ENCODE results near the gene GULP1. TPM values are rescaled to one million over a fixed set of nuclear protein-coding genes. Genes with fewer than 3 reads are reported as not detected.

GULP1 gene
- total and polyA plus RNA-seq, 2 of the 13 experiments (the other 11 are each of a cell fraction or from before 2014, with no cell fraction given): 0.15 TPM; not detected in 1

DNA sequence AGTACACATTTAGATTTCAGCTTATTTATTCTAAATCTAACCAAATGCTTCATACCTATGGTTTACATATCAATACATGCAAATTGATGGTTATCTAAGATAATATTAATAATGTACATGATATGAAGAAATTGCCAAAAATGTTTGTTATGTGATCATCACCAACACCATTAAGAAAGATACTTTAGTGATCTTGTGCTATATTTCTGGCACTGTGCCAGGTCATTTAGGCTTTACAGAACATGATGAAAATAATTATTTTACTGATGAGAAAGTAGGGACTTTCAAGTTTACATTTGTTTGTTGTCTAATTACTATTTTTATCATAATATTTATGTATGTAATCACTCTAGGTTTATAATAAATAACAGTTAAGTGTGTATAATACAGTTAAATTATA lies 158.3 kb downstream of the GULP1 start:
- no peaks in the 10 kb centered on the region for H3K9me3 ChIP-seq (ENCODE audit: low read length)
- TF ChIP-seq LCORL (IDR thresholded peaks at IDR 0.05) (peak; percentile 95), LCORL (CRISPR knock-in tag; IDR thresholded peaks at IDR 0.05) (no peak), GLMP (CRISPR knock-in tag; IDR thresholded peaks at IDR 0.05; ENCODE audit: borderline replicate concordance) (no peak)
- no peak overlapping the region for H3K27ac ChIP-seq (ENCODE audit: extremely low read length, insufficient read depth, low read length)
- in situ Hi-C loops (cut with HindIII; ENCODE audit: extremely low pct_ligation_motif_present, low pct_unique_long_range_greater_than_20kb): no loop called here
- no peak overlapping the region for H3K4me2 ChIP-seq (ENCODE audit: low read depth, low read length)
- H3K4me3 ChIP-seq (replicated peaks in 1 of 3; ENCODE audit: insufficient read depth in 1 of 3, low read depth in 2 of 3, low read length in 3 of 3): no peak overlapping the region
- ChIA-PET CTCF (ENCODE audit: low intra/inter-chr PET ratio, low total read pairs) (no interaction called here), POLR2A (no interaction called here)
- intact Hi-C loops (cut with micrococcal nuclease; ENCODE audit: unreplicated experiment): loop anchor here (10.0 kb wide), 1 partner anchor 1585 kb away; no protein-coding TSS in a partner anchor
- H3K27me3 ChIP-seq (ENCODE audit: control insufficient read depth in 1 of 2, insufficient read depth in 2 of 2, low read length in 2 of 2): no peaks in the 10 kb centered on the region; a peak in 1 of 5 replicates
- H2AFZ ChIP-seq (ENCODE audit: low read length): no peak overlapping the region
- H3K36me3 ChIP-seq (replicated peaks in 1 of 2; ENCODE audit: control insufficient read depth in 1 of 2, insufficient read depth in 2 of 2, low read length in 2 of 2): no peaks in the 10 kb centered on the region
- FAIRE-seq (no peak), DNase-seq (ENCODE audit: low spot score) (no peak), ATAC-seq (no peak)
- H3K79me2 ChIP-seq (ENCODE audit: insufficient read depth, low read length): no peaks in the 10 kb centered on the region
- no TSS peak for BruUV-seq (replicated peaks)
- H3K4me1 ChIP-seq (ENCODE audit: insufficient read depth, low read length): no peaks in the 10 kb centered on the region
- no peaks in the 10 kb centered on the region for H4K20me1 ChIP-seq (ENCODE audit: insufficient read depth, low read length)
- H3K9ac ChIP-seq (ENCODE audit: insufficient read depth, low read depth, low read length): no peak overlapping the region

DNA sequence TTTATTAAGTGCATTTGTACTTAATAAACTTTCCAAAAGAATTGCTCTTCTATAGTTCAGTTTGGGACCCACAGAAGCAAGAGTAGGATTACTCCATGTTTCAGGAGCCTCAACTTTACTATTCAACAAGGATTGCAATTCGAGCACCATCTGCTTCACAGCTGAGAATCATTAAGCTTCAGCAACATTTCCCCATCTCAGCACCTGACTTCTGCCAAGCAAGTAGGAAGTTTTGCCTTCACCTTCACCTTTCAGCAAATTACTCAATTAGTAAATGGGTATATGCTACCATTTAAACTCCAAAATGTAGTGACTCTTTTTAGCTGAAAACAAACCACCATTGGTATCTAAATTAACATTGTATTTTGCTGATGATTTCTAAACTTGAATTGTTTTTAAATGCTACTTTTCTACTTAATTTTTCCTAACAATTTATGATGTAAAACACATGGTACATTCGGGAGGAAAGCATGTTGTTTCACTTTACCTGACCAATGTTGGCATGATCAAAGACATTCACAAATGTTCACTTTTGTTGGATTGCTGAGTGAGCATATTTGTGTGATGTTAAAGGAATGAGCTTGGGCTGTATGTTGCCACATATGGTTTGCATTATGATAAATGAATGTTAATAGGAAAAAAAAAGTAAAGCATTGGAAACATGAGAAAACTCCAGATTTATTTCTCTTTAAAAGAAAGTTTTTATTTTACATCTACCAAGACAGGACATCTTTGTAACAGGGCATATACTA lies 159.2 kb downstream of the GULP1 start:
- intact Hi-C loops (cut with micrococcal nuclease; ENCODE audit: unreplicated experiment): loop anchor here (10.0 kb wide), 1 partner anchor 1586 kb away; no protein-coding TSS in a partner anchor
- no peak overlapping the region for H2AFZ ChIP-seq (ENCODE audit: low read length)
- POLR2A ChIA-PET: no interaction called here

More for the DNA sequence above, 159.2 kb downstream of the GULP1 start:
- H4K20me1 ChIP-seq (ENCODE audit: insufficient read depth, low read length): no peaks in the 10 kb centered on the region
- H3K4me2 ChIP-seq (ENCODE audit: low read depth, low read length): no peak overlapping the region
- no peak for DNase-seq (ENCODE audit: low spot score)
- ATAC-seq: no peak
- H3K9ac ChIP-seq (ENCODE audit: insufficient read depth, low read depth, low read length): no peak overlapping the region
- no peaks in the 10 kb centered on the region; a peak in 1 of 5 replicates for H3K27me3 ChIP-seq (ENCODE audit: control insufficient read depth in 1 of 2, insufficient read depth in 2 of 2, low read length in 2 of 2)
- no peaks in the 10 kb centered on the region for H3K9me3 ChIP-seq (ENCODE audit: low read length)
- no peak overlapping the region for H3K27ac ChIP-seq (ENCODE audit: extremely low read length, insufficient read depth, low read length)
- TF ChIP-seq MAFF (IDR thresholded peaks at IDR 0.05; ENCODE audit: low read depth, low read length): peak; percentile 92
- no peak for TF ChIP-seq EED (CRISPR knock-in tag; IDR thresholded peaks at IDR 0.05)
- TF ChIP-seq MNT (IDR thresholded peaks at IDR 0.05): peak; percentile 65
- TF ChIP-seq MAFK (conservative IDR thresholded peaks at IDR 0.05 in 1 of 2, IDR thresholded peaks at IDR 0.05 in 1 of 2; ENCODE audit: low read length in 2 of 2): peak; percentile 93 to 94
- no peak for TF ChIP-seq KDM5B (CRISPR knock-in tag; IDR thresholded peaks at IDR 0.05; ENCODE audit: borderline replicate concordance)
- TF ChIP-seq REPIN1 (CRISPR knock-in tag; IDR thresholded peaks at IDR 0.05; ENCODE audit: borderline replicate concordance, low read depth): no peak
- TF ChIP-seq ZNF256 (CRISPR knock-in tag; conservative IDR thresholded peaks at IDR 0.05): no peak
- no peak for TF ChIP-seq AGO2 (optimal IDR thresholded peaks at IDR 0.05; ENCODE audit: low read depth, low read length)
- CTCF ChIA-PET (ENCODE audit: low intra/inter-chr PET ratio, low total read pairs): no interaction called here
- H3K36me3 ChIP-seq (replicated peaks in 1 of 2; ENCODE audit: control insufficient read depth in 1 of 2, insufficient read depth in 2 of 2, low read length in 2 of 2): no peaks in the 10 kb centered on the region
- no peak for FAIRE-seq
- no peak overlapping the region for H3K4me3 ChIP-seq (replicated peaks in 1 of 3; ENCODE audit: insufficient read depth in 1 of 3, low read depth in 2 of 3, low read length in 3 of 3)
- no TSS peak for BruUV-seq (replicated peaks)
- no peaks in the 10 kb centered on the region for H3K79me2 ChIP-seq (ENCODE audit: insufficient read depth, low read length)
- in situ Hi-C loops (cut with HindIII; ENCODE audit: extremely low pct_ligation_motif_present, low pct_unique_long_range_greater_than_20kb): no loop called here
- H3K4me1 ChIP-seq (ENCODE audit: insufficient read depth, low read length): no peaks in the 10 kb centered on the region
- WGBS (ENCODE audit: low lambda C conversion rate): 0% methylated on average over 2 of the region's 2 CpGs

Measured in HepG2 (cell line).